ENCODE measurements around the gene AGRN. TPM values are rescaled to one million over a fixed set of nuclear protein-coding genes. Genes with fewer than 3 reads are reported as not detected.

AGRN gene
- total RNA-seq, 4 donors from 2014 or later, result 20.0 to 35.8 (median 32.0) TPM

GRCh38 chr1:1088801-1089680 lies 69.1 kb downstream of the AGRN start:
- DNase-seq, result no peak
- TF ChIP-seq POLR2A (IDR thresholded peaks at IDR 0.05) (no peak), CTCF (IDR thresholded peaks at IDR 0.05) (no peak)
- intact Hi-C loops (cut with DNase I), result no loop called here
- WGBS, 2 donors, result 98% methylated on average over 9 of the region's 46 CpGs; no CpG with 5 or more reads in 1 of the 2 donors
- Histone ChIP-seq H3K27me3 (no peaks in the 10 kb centered on the region), H3K27ac (no peak overlapping the region), H3K4me3 (no peak overlapping the region), H3K36me3 (peaks cover 0 to 17% (median 0%) of the 10 kb centered on the region in 3 donors), H3K9me3 (no peaks in the 10 kb centered on the region), H3K4me1 (no peaks in the 10 kb centered on the region)

GRCh38 chr1:1089731-1090423 lies 70.0 kb downstream of the AGRN start:
- H3K9me3 ChIP-seq, result no peaks in the 10 kb centered on the region
- no peak for DNase-seq
- 88 to 100% methylated on average over 4 to 6 of the region's 22 CpGs for WGBS, 2 donors
- H3K4me3 ChIP-seq, result no peak overlapping the region
- TF ChIP-seq CTCF (IDR thresholded peaks at IDR 0.05) (no peak), POLR2A (IDR thresholded peaks at IDR 0.05) (no peak)
- H3K36me3 ChIP-seq, result peaks cover 0 to 13% (median 0%) of the 10 kb centered on the region in 3 donors
- intact Hi-C loops (cut with DNase I), result no loop called here
- no peak overlapping the region for H3K27ac ChIP-seq
- H3K27me3 ChIP-seq, result no peaks in the 10 kb centered on the region
- H3K4me1 ChIP-seq, result no peaks in the 10 kb centered on the region

GRCh38 chr1:1090424-1091343 lies 70.8 kb downstream of the AGRN start:
- peaks cover 0 to 13% (median 0%) of the 10 kb centered on the region in 3 donors for H3K36me3 ChIP-seq
- H3K4me3 ChIP-seq, result no peak overlapping the region
- WGBS, 2 donors, result 90 to 94% methylated on average over 2 to 21 of the region's 45 CpGs
- no peaks in the 10 kb centered on the region for H3K9me3 ChIP-seq
- intact Hi-C loops (cut with DNase I), result no loop called here
- no peaks in the 10 kb centered on the region for H3K4me1 ChIP-seq
- no peak for DNase-seq
- H3K27me3 ChIP-seq, result no peaks in the 10 kb centered on the region
- H3K27ac ChIP-seq, result no peak overlapping the region
- TF ChIP-seq CTCF (IDR thresholded peaks at IDR 0.05) (no peak), POLR2A (IDR thresholded peaks at IDR 0.05) (no peak)

GRCh38 chr1:1091344-1092148 lies 71.6 kb downstream of the AGRN start:
- no peak for TF ChIP-seq POLR2A (IDR thresholded peaks at IDR 0.05)
- TF ChIP-seq CTCF (IDR thresholded peaks at IDR 0.05), result no peak
- Histone ChIP-seq H3K27me3 (no peaks in the 10 kb centered on the region), H3K9me3 (no peaks in the 10 kb centered on the region), H3K4me3 (no peak overlapping the region), H3K36me3 (peaks cover 0 to 10% (median 0%) of the 10 kb centered on the region in 3 donors), H3K27ac (no peak overlapping the region), H3K4me1 (no peaks in the 10 kb centered on the region)
- DNase-seq, result no peak
- WGBS, 2 donors, result 82 to 94% methylated on average over 12 to 13 of the region's 28 CpGs
- intact Hi-C loops (cut with DNase I), result no loop called here
